Tracheal epithelial cell (primary cell): ENCODE measurements around the gene OSTN. TPM values are rescaled to one million over a fixed set of nuclear protein-coding genes. Genes with fewer than 3 reads are reported as not detected.

Source experiments
- total RNA-seq: library from RNA; depleted of rRNA; stranded (reverse); fragments of >200 nt; gene quantifications from 2 replicates; pipeline ENCODE4 v1.2.1, GENCODE V29; 2014

OSTN gene, protein sequence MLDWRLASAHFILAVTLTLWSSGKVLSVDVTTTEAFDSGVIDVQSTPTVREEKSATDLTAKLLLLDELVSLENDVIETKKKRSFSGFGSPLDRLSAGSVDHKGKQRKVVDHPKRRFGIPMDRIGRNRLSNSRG
- total RNA-seq, result not detected in 2 replicates

DNA sequence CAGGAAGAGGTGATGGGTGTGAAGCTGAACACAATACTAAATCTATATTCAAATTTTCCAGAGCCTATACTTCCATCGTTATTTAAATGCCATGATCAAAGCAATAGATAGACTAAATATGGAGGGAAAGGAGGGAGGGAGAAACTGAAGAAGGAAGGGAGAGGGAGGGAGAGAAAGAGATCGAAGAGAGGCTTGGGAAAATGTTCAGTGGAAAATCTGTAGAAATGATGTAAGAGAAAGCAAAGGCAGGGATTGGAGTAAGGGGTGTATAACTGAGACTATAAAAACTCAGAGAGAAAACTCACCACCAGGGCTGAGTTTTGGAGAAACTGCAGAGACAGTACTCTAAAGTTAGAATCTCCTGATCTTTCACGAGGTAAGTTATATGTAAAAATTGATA lies at the start of gene OSTN:
OSTN (plus strand) TSS at position 310 of the 400 bp plus-strand sequence. CDS start 13,292 bp downstream, outside the sequence.

Other genes with a start within 250 kb of the OSTN start
- gene CCDC50, start 130.2 kb downstream of the OSTN start, total RNA-seq, result 65.9 and 66.5 TPM in 2 replicates
- gene UTS2B, start 131.3 kb downstream of the OSTN start, total RNA-seq, result 0.72 TPM in 1 of 2 replicates, not detected in the other